ENCODE measurements around the gene POLE. TPM values are rescaled to one million over a fixed set of nuclear protein-coding genes. Genes with fewer than 3 reads are reported as not detected.
"Not testable (repeated sequence)": the region's sequence is repeated elsewhere in the genome, so short reads cannot be mapped to it uniquely, and the experiment has no call there.

The POLE gene
- total RNA-seq, 1 donor, result 37.4 TPM

GRCh38 chr12:132604151-132604618 is 83.0 kb downstream of the POLE start:
- no peak overlapping the region for H3K4me3 ChIP-seq (ENCODE audit: low read depth, low read length)
- no peak for TF ChIP-seq CTCF (IDR thresholded peaks at IDR 0.05; ENCODE audit: insufficient read depth, low read length)
- no peak for DNase-seq (ENCODE audit: low read depth)

GRCh38 chr12:132603240-132604150 is 83.6 kb downstream of the POLE start:
- no peak for DNase-seq (ENCODE audit: low read depth)
- no peak for TF ChIP-seq CTCF (IDR thresholded peaks at IDR 0.05; ENCODE audit: insufficient read depth, low read length)
- no peak overlapping the region for H3K4me3 ChIP-seq (ENCODE audit: low read depth, low read length)

- no peak for TF ChIP-seq CTCF (IDR thresholded peaks at IDR 0.05; ENCODE audit: insufficient read depth, low read length)
- DNase-seq (ENCODE audit: low read depth), result no peak
- no peak overlapping the region for H3K4me3 ChIP-seq (ENCODE audit: low read depth, low read length)
These were observed 84.4 kb downstream of the POLE start for GRCh38 chr12:132602572-132603239.

- H3K4me3 ChIP-seq (ENCODE audit: low read depth, low read length), result no peak overlapping the region
- TF ChIP-seq CTCF (IDR thresholded peaks at IDR 0.05; ENCODE audit: insufficient read depth, low read length), result no peak
These were observed 85.8 kb downstream of the POLE start for GRCh38 chr12:132601171-132601883.

GRCh38 chr12:132600048-132601032 is 86.8 kb downstream of the POLE start:
- peak; percentile 82 for TF ChIP-seq CTCF (IDR thresholded peaks at IDR 0.05; ENCODE audit: insufficient read depth, low read length)
- peak; percentile 67 for DNase-seq (ENCODE audit: low read depth)
- H3K4me3 ChIP-seq (ENCODE audit: low read depth, low read length), result peak overlapping the region; percentile 63

More at GRCh38 chr12:132601171-132601883, 85.8 kb downstream of the POLE start:
- DNase-seq (ENCODE audit: low read depth), result no peak

- H3K4me3 ChIP-seq (ENCODE audit: low read depth, low read length); DNase-seq (ENCODE audit: low read depth): not testable (repeated sequence)
These were observed 87.6 kb downstream of the POLE start for GRCh38 chr12:132599502-132599901.

All from fibroblast of the aortic adventitia (primary cell).